Prostate gland (tissue), 2 donors: ENCODE data around the gene PRELP. TPM values are rescaled to one million over a fixed set of nuclear protein-coding genes. Genes with fewer than 3 reads are reported as not detected.

Experiments used
- DNase-seq: peaks from one replicate; pipeline ENCODE4 v3.0.0-alpha.2; 2019; ENCODE audit warnings: low spot score
- H3K27ac ChIP-seq, 2 donors: fragments of 200-600 bp; sonication (generic); 2 replicates each; pipeline ENCODE4 v1.5.1; 2017 to 2019
- H3K27me3 ChIP-seq: fragments of 200-600 bp; sonication (generic); replicated peaks from 2 replicates; pipeline ENCODE4 v1.5.1; 2019; ENCODE audit not compliant: insufficient read depth
- H3K36me3 ChIP-seq, 2 donors: fragments of 200-600 bp; sonication (generic); 1 replicate in 1 of 2; 2 replicates in 1 of 2; pipeline versions ENCODE4 v1.5.1 to v1.8.1; 2017 to 2019
- H3K4me1 ChIP-seq: fragments of 200-600 bp; sonication (generic); replicated peaks from 2 replicates; pipeline ENCODE4 v1.5.1; 2019
- H3K4me3 ChIP-seq, 2 donors: fragments of 200-600 bp; sonication (generic); 2 replicates each; pipeline ENCODE4 v1.5.1; 2017 to 2019
- H3K9me3 ChIP-seq: fragments of 200-600 bp; sonication (generic); 2 replicates; pipeline ENCODE4 v1.5.1; 2017
- CTCF ChIP-seq, 4 experiments: fragments of 200-600 bp in 2 of 4; fragments of 450-650 bp in 2 of 4; sonication (generic) in 2 of 4; IDR thresholded peaks; 1 replicate in 3 of 4; 2 replicates in 1 of 4; pipeline ENCODE4 v1.5.1; 2016 to 2019; ENCODE audit warnings: antibody characterized with exemption in 4 of 4, mild to moderate bottlenecking in 2 of 4, moderate library complexity in 2 of 4
- POLR2A ChIP-seq: fragments of 450-650 bp; IDR thresholded peaks from one replicate; pipeline ENCODE4 v1.6.1; 2016; ENCODE audit warnings: antibody characterized with exemption, mild to moderate bottlenecking
- POLR2AphosphoS5 ChIP-seq: sonication (generic); formaldehyde crosslinking; IDR thresholded peaks from one replicate; pipeline ENCODE4 v1.6.1; 2017; ENCODE audit warnings: antibody characterized with exemption
- WGBS: methylation state at CpG from one replicate; pipeline ENCODE4 v1.1.5; 2018; 5-methylcytosine and 5-hydroxymethylcytosine counted together
- intact Hi-C: fragments of 100-400 bp; cut with DNase I; formaldehyde crosslinking; loops from one replicate; pipeline ENCODE4 v1.14.2; 2022
- total RNA-seq, 2 donors: library from RNA; depleted of rRNA; stranded (reverse); fragments of >200 nt; gene quantifications; one replicate each; pipeline ENCODE4 v1.1.0, GENCODE V29; 2016

The PRELP gene
- total RNA-seq, 2 donors from 2014 or later = 17.9 to 43.2 TPM

GRCh38 chr1:203456577-203456976 lies 19.0 kb upstream of the PRELP start:
- H3K36me3 ChIP-seq = no peaks in the 10 kb centered on the region
- no peak overlapping the region for H3K4me3 ChIP-seq
- WGBS = 96% methylated on average over 4 of the region's 4 CpGs
- TF ChIP-seq POLR2AphosphoS5 (no peak), POLR2A (no peak), CTCF (IDR thresholded peaks at IDR 0.05) (no peak)
- no peaks in the 10 kb centered on the region for H3K27me3 ChIP-seq
- no peaks in the 10 kb centered on the region for H3K9me3 ChIP-seq
- intact Hi-C loops = no loop called here
- no peaks in the 10 kb centered on the region for H3K4me1 ChIP-seq
- no peak for DNase-seq
- H3K27ac ChIP-seq = no peak overlapping the region

- no peak overlapping the region for H3K4me3 ChIP-seq
- no peak for DNase-seq
- intact Hi-C loops = no loop called here
- H3K4me1 ChIP-seq = no peaks in the 10 kb centered on the region
- 95% methylated on average over 5 of the region's 5 CpGs for WGBS
- H3K27ac ChIP-seq = no peak overlapping the region
- no peaks in the 10 kb centered on the region for H3K27me3 ChIP-seq
- H3K9me3 ChIP-seq = no peaks in the 10 kb centered on the region
- TF ChIP-seq POLR2AphosphoS5 = no peak
- no peak for TF ChIP-seq POLR2A
- no peak for TF ChIP-seq CTCF (IDR thresholded peaks at IDR 0.05)
- H3K36me3 ChIP-seq = no peaks in the 10 kb centered on the region
Measured at GRCh38 chr1:203458078-203458477, 17.5 kb upstream of the PRELP start.

GRCh38 chr1:203459671-203460201 lies 15.9 kb upstream of the PRELP start:
- DNase-seq = no peak
- 81% methylated on average over 8 of the region's 8 CpGs for WGBS
- intact Hi-C loops = no loop called here

GRCh38 chr1:203461717-203462116 lies 13.9 kb upstream of the PRELP start:
- H3K9me3 ChIP-seq = no peaks in the 10 kb centered on the region
- H3K4me3 ChIP-seq = no peak overlapping the region
- no peaks in the 10 kb centered on the region for H3K27me3 ChIP-seq
- TF ChIP-seq POLR2A (no peak), POLR2AphosphoS5 (no peak), CTCF (IDR thresholded peaks at IDR 0.05) (no peak)
- H3K36me3 ChIP-seq = no peaks in the 10 kb centered on the region
- intact Hi-C loops = no loop called here
- no peak overlapping the region for H3K27ac ChIP-seq
- peaks cover 6% of the 10 kb centered on the region for H3K4me1 ChIP-seq
- WGBS = 60% methylated on average over 5 of the region's 5 CpGs
- DNase-seq = no peak

More at GRCh38 chr1:203459671-203460201, 15.9 kb upstream of the PRELP start:
- no peaks in the 10 kb centered on the region for H3K36me3 ChIP-seq
- no peak overlapping the region for H3K27ac ChIP-seq
- H3K27me3 ChIP-seq = no peaks in the 10 kb centered on the region
- TF ChIP-seq CTCF (IDR thresholded peaks at IDR 0.05) (no peak), POLR2A (no peak), POLR2AphosphoS5 (no peak)
- H3K9me3 ChIP-seq = no peaks in the 10 kb centered on the region
- H3K4me1 ChIP-seq = no peaks in the 10 kb centered on the region
- H3K4me3 ChIP-seq = no peak overlapping the region

- Histone ChIP-seq H3K4me1 (peaks cover 6% of the 10 kb centered on the region), H3K9me3 (no peaks in the 10 kb centered on the region), H3K27me3 (no peaks in the 10 kb centered on the region), H3K36me3 (no peaks in the 10 kb centered on the region), H3K27ac (no peak overlapping the region), H3K4me3 (no peak overlapping the region)
- TF ChIP-seq CTCF (IDR thresholded peaks at IDR 0.05) (no peak), POLR2AphosphoS5 (no peak), POLR2A (no peak)
- intact Hi-C loops = no loop called here
- whole genome bisulfite sequencing = 92% methylated on average over 1 of the region's 1 CpG
- no peak for DNase-seq
Measured at GRCh38 chr1:203462143-203462542, 13.5 kb upstream of the PRELP start.
